Stomach (tissue), 9 donors: ENCODE measurements around the gene GALNS. TPM values are rescaled to one million over a fixed set of nuclear protein-coding genes. Genes with fewer than 3 reads are reported as not detected.

ENCODE experiments used
- DNase-seq, 2 donors: peaks; one replicate each; pipeline versions ENCODE4 v3.0.0 to v3.0.0-alpha.2; 2013 to 2019
- H3K27ac ChIP-seq, 5 donors: fragments of 200-600 bp in 4 of 5; sonication (generic) in 4 of 5; one replicate each; pipeline ENCODE4 v1.5.1; 2013 to 2019; ENCODE audit warnings: mild to moderate bottlenecking in 1 of 5, moderate library complexity in 1 of 5
- H3K27me3 ChIP-seq, 3 donors: fragments of 200-600 bp; sonication (generic); one replicate each; pipeline ENCODE4 v1.5.1; 2017 to 2019; ENCODE audit warnings: mixed run types in 1 of 3
- H3K36me3 ChIP-seq, 4 donors: fragments of 200-600 bp; sonication (generic); 1 replicate in 3 of 4; 2 replicates in 1 of 4; pipeline ENCODE4 v1.5.1; 2016 to 2019
- H3K4me1 ChIP-seq, 4 donors: fragments of 200-600 bp; sonication (generic); one replicate each; pipeline ENCODE4 v1.5.1; 2016 to 2019
- H3K4me3 ChIP-seq, 4 donors: fragments of 200-600 bp; sonication (generic) in 3 of 4; one replicate each; pipeline ENCODE4 v1.5.1; 2016 to 2019; ENCODE audit warnings: mild to moderate bottlenecking in 1 of 4
- H3K9me3 ChIP-seq, 4 donors: fragments of 200-600 bp; sonication (generic); one replicate each; pipeline ENCODE4 v1.5.1; 2016 to 2019
- CTCF ChIP-seq, 7 experiments: fragments of 450-650 bp in 4 of 7; fragments of 200-600 bp in 3 of 7; sonication (generic) in 3 of 7; IDR thresholded peaks; one replicate each; pipeline ENCODE4 v1.5.1; 2016 to 2019; ENCODE audit warnings: antibody characterized with exemption in 7 of 7, control low read depth in 2 of 7, mild to moderate bottlenecking in 1 of 7
- EP300 ChIP-seq: sonication (generic); formaldehyde crosslinking; IDR thresholded peaks from one replicate; pipeline ENCODE4 v1.6.1; 2017; ENCODE audit warnings: antibody characterized with exemption
- POLR2A ChIP-seq, 4 donors: fragments of 450-650 bp; IDR thresholded peaks; one replicate each; pipeline ENCODE4 v1.6.1; 2016; ENCODE audit warnings: antibody characterized with exemption in 4 of 4, control low read depth in 2 of 4, mild to moderate bottlenecking in 1 of 4, moderate library complexity in 1 of 4
- POLR2AphosphoS5 ChIP-seq, 3 donors: sonication (generic); formaldehyde crosslinking; IDR thresholded peaks; one replicate each; pipeline ENCODE4 v1.6.1; 2016; ENCODE audit warnings: antibody characterized with exemption in 3 of 3
- WGBS, 5 donors: extraction: QIAGEN DNeasy Blood & Tissue Kit in 3 of 5; methylation state at CpG; one replicate each; pipeline versions ENCODE4 v1.1.5 to v1.1.7; 2013 to 2018; 5-methylcytosine and 5-hydroxymethylcytosine counted together
- intact Hi-C: fragments of 100-400 bp; cut with DNase I; formaldehyde crosslinking; loops from one replicate; pipeline ENCODE4 v1.15.1; 2023; ENCODE audit warnings: low total_unique reads
- polyA plus RNA-seq, 3 donors: library from polyadenylated mRNA; stranded (reverse); fragments of 200-250 nt; gene quantifications; one replicate each; pipeline ENCODE4 v1.2.3, GENCODE V29; 2013
- total RNA-seq, 5 donors: library from RNA; depleted of rRNA; stranded (reverse); fragments of >200 nt; gene quantifications; one replicate each; pipeline versions ENCODE4 v1.1.0 to v1.2.3, GENCODE V29; 2014 to 2016
- donor health status: healthy with polysubstance abuse.
- donor health status: Bipolar disorder and iron deficiency.
- donor health status: healthy.

Gene GALNS
- total and polyA plus RNA-seq, 8 donors, result 8.6 to 110 (median 28.2) TPM

- intact Hi-C loops, result no loop called here
- DNase-seq, result no peak
- Histone ChIP-seq H3K4me3 (no peak overlapping the region), H3K36me3 (peaks cover 8 to 74% (median 56%) of the 10 kb centered on the region in 4 donors), H3K27ac (no peak overlapping the region), H3K4me1 (no peaks in the 10 kb centered on the region), H3K27me3 (no peaks in the 10 kb centered on the region), H3K9me3 (no peaks in the 10 kb centered on the region)
- TF ChIP-seq POLR2A (IDR thresholded peaks at IDR 0.05) (no peak), POLR2AphosphoS5 (IDR thresholded peaks at IDR 0.05) (no peak), EP300 (no peak), CTCF (IDR thresholded peaks at IDR 0.05) (no peak)
- 70 to 80% (median 79%) methylated on average over 11 of the region's 11 CpGs for WGBS, 5 donors
Measured at GRCh38 chr16:88844419-88845036, 12.2 kb downstream of the GALNS start.

GRCh38 chr16:88843256-88843655 lies 13.5 kb downstream of the GALNS start:
- no peaks in the 10 kb centered on the region for H3K4me1 ChIP-seq
- no peaks in the 10 kb centered on the region for H3K9me3 ChIP-seq
- H3K27ac ChIP-seq, result no peak overlapping the region
- intact Hi-C loops, result no loop called here
- TF ChIP-seq POLR2AphosphoS5 (IDR thresholded peaks at IDR 0.05), result no peak
- no peak for TF ChIP-seq CTCF (IDR thresholded peaks at IDR 0.05)
- TF ChIP-seq POLR2A (IDR thresholded peaks at IDR 0.05), result no peak
- no peak for TF ChIP-seq EP300
- H3K27me3 ChIP-seq, result no peaks in the 10 kb centered on the region
- WGBS, 5 donors, result 90 to 96% (median 94%) methylated on average over 20 of the region's 20 CpGs
- H3K36me3 ChIP-seq, result peaks cover 9 to 74% (median 62%) of the 10 kb centered on the region in 4 donors
- no peak overlapping the region for H3K4me3 ChIP-seq
- no peak for DNase-seq

- WGBS, 5 donors, result 93 to 97% (median 95%) methylated on average over 18 to 25 of the region's 25 CpGs
- TF ChIP-seq POLR2A (IDR thresholded peaks at IDR 0.05) (no peak), CTCF (IDR thresholded peaks at IDR 0.05) (no peak), POLR2AphosphoS5 (IDR thresholded peaks at IDR 0.05) (no peak), EP300 (no peak)
- Histone ChIP-seq H3K27ac (no peak overlapping the region), H3K9me3 (no peaks in the 10 kb centered on the region), H3K4me1 (no peaks in the 10 kb centered on the region), H3K4me3 (no peak overlapping the region), H3K36me3 (peaks cover 9 to 74% (median 61%) of the 10 kb centered on the region in 4 donors), H3K27me3 (no peaks in the 10 kb centered on the region)
- DNase-seq, result no peak
- intact Hi-C loops, result no loop called here
Measured at GRCh38 chr16:88842806-88843205, 13.9 kb downstream of the GALNS start.

GRCh38 chr16:88842308-88842756 lies 14.4 kb downstream of the GALNS start:
- H3K36me3 ChIP-seq, result peaks cover 9 to 74% (median 59%) of the 10 kb centered on the region in 4 donors
- H3K4me1 ChIP-seq, result no peaks in the 10 kb centered on the region
- H3K9me3 ChIP-seq, result no peaks in the 10 kb centered on the region
- TF ChIP-seq CTCF (IDR thresholded peaks at IDR 0.05) (no peak), POLR2AphosphoS5 (IDR thresholded peaks at IDR 0.05) (no peak), POLR2A (IDR thresholded peaks at IDR 0.05) (no peak), EP300 (no peak)
- WGBS, 5 donors, result 86 to 95% (median 92%) methylated on average over 13 to 15 of the region's 15 CpGs
- H3K4me3 ChIP-seq, result no peak overlapping the region
- no peak for DNase-seq
- no peaks in the 10 kb centered on the region for H3K27me3 ChIP-seq
- intact Hi-C loops, result no loop called here
- no peak overlapping the region for H3K27ac ChIP-seq
